NCI-H226 (cell line): ENCODE measurements around the gene C1orf167.
"Not testable (repeated sequence)": the region's sequence is repeated elsewhere in the genome, so short reads cannot be mapped to it uniquely, and the experiment has no call there.

Experiments used
- DNase-seq: peaks from one replicate; pipeline ENCODE4 v3.0.0-alpha.2; 2015

C1orf167 gene

DNA sequence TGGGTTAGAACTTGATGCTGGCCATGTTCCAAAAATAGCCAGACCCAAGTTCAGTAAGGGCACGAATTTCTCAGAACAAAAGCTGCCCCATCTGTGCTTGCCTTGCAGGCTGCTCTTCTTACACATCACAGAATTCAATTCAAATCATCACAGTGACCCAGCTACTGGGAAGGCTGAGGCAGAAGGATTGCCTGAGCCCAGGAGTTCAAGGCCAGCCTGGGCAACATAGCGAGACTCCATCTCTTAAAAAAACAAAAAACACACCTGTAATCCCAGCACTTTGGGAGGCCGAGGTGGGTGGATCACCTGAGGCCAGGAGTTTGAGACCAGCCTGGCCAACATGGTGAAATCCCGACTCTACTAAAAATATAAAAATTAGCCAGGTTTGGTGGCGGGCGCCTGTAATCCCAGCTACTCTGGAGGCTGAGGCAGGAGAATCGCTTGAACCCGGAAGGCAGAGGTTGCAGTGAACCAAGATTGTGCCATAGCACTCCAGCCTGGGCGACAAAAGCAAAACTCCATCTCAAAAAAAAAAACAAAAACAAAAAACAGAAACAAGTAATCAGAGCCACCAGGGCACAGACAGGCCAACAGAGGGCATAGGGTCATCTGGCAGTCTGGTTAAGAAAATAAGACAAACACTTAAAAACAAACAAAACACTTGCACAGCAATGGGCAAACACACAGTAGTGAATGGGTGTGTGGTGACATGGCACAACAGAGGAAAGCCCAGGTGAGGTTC is 42.1 kb downstream of the C1orf167 start:
- DNase-seq, result not testable (repeated sequence)

DNA sequence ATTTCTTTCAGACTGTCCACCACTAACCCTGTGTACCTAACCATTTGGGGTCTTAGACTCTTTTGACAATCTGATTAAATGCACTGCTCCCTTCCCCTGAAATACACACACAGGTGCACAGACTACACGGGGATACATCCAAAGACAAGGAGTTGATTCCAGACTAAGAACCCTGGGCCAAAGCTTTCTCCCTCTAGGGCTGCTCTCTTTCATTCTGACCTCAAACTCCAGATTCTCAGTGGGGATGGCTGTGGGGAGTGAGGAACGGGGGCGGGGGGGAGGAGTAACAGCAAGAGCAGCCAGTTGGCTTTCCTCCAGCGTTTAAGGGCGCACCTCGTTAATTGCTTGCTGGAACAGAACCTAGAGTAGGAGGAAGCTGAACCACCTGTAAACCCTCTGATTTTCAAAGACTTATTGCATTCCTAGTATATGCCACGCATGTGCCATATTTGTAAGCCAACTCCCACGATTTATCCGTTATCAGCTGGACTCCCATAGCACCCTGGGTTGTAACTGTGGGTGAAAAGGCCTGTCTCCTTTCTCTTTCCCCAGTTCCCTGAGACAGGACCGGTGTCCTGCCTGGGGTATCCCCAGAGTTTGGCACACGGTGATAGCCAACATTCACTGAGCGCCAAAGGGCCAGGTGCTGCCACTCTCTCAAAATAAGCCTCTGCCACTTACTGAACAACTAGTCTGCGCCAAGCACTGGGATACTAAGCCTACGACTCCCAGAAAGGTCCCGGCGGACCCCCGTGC is 42.9 kb downstream of the C1orf167 start:
- DNase-seq, result peak; percentile 69

DNA sequence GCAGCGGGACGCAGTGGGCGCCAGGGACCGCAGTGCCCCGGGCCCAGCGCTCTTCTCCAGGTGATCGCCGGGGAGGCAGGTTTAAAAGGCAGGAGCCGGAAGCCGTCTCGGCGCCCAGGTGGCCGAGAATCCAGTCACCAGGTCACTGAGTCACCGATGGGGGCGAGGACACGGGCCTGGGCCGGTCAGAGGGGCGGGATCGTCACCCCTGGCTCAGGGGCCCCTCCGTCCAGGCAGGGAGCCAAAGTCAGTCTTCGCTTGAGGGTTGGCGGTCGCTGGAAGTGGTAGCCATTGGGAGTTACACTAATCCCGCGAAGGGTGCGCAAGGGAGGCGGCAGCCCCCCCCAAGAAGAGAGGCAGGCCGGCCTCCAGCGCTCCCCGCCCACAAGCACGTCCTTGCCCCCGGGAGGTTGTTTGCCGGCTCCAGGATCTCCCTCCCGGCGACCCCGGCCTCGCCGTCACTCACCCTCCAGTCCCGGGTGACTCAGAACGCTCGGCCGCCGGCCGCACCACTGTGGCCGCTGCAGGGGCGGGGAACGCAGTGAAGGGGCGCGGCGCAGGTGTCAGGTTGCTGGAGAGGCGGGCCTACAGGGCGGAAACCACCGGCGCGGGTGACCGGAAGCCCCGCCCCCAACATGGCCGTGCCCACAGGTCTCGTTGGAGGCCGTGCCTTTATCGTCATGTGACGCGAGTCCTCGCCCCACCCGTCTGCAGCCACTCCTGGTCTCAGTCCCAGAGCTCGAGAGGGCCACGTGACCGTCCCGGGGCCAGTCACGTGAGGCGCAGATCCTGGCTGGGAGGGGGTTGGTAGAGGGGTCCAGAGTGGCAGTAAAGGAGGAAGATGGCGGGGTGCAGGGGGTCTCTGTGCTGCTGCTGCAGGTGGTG is 43.7 kb downstream of the C1orf167 start, which contains the start of the genes CLCN6 and MTHFR:
Gene CLCN6, plus strand, starts transcription at position 770 of the 885 bp plus-strand sequence. Its CDS starts 72 bp downstream, at position 842.
Gene MTHFR, minus strand, starts transcription at position 543 of the 885 bp plus-strand sequence. CDS start 2,848 bp downstream, outside the sequence.
- DNase-seq, result peak; percentile 98

DNA sequence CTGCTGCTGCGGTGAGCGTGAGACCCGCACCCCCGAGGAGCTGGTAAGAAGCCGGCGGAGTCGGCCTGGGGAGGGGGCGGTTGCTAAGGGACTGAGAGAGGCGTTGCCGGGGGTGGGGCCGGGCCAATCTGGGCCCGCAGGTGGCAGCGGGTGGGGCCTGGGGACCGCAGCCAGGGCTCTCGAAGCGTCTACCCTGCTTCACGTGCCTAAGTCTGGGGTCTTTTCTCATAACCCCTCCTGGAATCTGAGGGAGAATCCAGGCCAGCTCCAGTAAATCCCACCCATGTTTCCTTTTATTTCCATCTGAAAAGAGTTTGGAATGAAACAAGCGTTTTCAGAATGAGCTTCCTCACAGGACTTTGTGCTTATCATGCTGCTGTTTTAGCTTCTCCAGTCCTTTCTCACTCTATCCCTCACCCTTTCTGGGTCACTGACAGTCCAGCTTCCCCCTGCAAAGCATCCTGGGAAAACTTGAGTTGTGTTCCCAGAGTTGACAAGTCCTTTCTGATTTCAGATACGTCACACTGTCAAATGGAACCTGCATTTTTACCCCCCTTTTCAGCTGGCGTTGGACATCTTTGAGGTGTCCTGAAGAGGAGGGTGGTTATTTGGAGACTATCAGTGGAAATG is 44.4 kb downstream of the C1orf167 start:
- no peak for DNase-seq

DNA sequence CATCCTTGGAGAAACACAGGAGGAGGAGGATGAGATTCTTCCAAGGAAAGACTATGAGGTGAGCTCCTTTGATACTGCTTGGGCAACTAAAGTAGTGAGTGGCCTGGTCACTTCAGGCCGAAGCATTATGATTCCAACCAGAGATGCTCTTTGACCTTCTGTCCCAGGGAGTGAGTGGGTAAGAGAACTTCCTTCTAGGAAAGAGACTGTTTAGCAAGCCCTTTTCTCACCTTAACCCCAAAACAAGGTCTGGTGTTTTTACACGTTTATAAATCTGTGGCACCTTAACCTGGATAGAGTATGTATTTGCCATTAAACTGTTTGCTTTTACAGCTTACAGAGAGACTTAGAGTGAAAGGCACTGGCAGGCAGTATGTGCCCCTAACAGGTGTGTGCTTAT is 45.1 kb downstream of the C1orf167 start:
- no peak for DNase-seq

DNA sequence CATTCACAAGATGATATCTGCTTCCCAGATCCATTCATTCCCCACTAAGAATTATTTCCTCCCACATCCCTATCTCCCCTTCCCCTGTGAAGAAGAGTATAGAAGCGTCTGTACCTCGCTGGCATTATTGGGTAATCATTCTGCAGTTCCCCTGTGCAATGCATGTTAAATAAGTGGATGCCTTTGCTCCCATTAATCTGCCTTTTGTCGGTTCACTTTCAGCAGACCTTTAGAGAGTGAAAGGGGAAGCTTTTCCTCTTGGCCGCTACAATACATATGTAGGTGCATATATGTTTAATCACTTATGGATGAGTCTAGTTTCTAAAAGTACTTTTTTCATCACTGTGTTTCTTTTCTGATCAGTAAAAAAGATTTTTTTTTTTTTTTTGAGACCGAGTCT is 51.0 kb downstream of the C1orf167 start:
- no peak for DNase-seq

DNA sequence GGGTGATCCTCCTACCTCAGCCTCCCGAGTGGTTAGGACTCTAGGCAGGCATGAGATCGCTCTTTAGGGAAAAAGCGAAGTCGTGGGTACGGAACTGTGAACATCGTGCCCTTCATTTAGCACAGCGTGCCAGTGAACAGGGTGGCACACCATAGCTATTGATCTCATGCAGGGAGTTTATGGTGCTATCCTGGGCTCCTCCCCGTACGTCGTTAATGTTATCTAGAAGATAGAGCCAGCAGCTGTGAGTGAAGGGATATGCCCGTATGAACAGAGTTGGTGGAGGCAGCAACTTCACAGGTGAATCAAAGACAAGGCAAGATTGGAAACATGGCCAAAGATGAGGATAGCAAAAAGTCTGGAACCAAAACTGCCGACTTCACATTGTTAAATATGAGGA is 55.2 kb downstream of the C1orf167 start:
- DNase-seq, result no peak

DNA sequence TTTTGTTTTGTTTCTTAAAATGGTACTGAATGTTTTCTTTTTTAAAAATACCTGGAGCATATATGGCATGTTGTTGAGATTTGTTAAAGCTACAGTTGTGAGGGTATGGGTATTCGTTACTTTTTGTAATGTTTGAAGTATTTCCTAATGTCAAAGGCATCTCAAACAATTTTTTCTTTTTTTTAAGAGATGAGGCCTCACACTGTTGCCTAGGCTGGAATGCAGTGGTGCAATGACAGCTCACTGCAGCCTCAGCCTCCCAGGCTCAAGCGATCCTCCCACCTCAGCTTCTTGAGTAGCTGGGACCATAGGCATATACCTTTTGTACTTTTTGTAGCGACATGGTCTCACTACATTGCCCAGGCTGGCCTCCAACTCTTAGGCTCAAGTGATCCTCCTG is 60.1 kb downstream of the C1orf167 start:
- peak; percentile 78 for DNase-seq

DNA sequence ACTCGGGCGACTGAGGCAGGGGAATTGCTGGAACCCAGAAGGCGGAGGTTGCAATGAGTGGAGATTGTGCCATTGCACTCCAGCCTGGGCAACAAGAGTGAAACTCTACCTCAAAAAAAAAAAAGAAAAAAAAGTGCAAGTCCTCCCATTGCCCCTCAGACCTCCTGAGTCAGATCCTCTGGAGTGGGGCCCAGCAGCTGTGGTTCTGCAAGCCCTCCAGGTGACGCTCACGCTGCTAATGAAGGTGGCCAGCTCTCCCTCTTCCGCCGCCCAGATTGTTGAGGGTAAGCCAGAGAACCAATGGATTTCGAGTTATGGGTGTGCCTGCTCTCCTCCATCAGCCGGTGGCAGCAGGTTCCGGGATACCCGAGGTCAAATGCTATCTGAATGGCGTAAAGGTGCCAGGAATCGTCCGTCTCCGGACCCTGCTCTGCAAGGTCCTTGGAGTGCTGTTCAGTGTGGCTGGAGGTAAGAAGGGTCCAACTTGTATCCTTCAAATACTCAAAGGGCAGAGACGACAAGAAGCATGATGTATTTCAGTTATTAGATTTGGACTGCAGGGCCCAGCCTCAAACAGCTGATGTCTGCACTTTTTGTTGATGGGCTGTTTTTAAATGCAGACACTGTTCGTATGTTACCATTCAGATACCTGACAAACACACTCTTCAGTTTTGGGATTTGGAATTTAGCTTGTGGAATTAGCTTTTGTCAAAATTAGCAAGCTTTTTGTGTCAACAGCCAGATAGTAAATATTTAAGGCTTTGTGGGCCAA is 61.6 kb downstream of the C1orf167 start:
- peak; percentile 44 for DNase-seq

DNA sequence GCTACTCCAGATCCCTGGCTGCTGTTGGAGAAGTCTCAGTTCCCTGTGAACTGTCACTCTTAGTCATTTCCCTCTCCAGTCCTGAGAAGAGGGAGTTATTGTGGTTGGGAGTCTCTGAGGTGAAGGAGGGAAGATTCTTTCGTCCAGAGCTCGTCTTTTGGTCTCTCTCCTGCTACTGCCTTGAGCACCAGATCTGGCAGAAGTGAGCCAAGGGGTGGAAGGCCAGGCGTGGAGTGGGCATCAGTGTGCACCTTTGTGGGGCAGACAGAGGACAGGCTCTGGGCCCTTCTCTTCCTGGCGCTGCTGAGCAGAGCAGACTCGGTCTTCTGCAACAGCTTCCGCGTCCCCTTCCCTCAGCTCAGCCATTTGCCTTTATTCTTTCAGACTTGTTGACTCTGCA is 63.1 kb downstream of the C1orf167 start:
- DNase-seq, result no peak

DNA sequence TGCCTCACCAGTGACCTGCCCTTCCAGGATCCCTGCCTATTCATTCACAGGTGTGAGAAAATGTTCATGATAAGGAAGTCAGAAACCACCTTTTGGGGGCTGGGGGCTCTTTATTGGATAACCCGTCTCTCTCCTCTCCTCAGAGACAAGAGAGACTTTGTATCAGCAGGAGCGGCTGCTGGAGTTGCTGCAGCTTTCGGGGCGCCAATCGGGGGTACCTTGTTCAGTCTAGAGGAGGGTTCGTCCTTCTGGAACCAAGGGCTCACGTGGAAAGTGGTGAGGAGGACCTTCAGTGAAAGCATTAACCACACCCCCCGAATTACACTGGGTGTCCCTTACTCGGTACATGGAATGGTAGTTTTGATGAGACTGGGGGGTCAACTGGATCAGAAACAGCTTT is 65.0 kb downstream of the C1orf167 start:
- no peak for DNase-seq

DNA sequence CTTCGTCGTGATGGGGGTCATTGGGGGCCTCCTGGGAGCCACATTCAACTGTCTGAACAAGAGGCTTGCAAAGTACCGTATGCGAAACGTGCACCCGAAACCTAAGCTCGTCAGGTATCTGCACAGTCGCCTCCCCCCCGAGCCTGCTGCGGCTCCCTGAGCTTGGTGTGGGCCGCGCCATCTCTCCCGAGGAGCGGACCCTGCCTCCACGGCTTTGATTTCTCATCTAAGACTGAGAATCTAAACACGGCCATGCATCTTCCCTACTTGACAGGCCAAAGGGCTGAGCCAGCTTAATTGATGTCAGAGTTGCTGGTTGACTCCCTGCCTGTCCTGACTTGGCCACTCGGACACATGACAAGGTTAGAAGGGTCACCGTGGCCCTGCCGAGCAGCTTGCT is 66.5 kb downstream of the C1orf167 start:
- DNase-seq, result no peak

DNA sequence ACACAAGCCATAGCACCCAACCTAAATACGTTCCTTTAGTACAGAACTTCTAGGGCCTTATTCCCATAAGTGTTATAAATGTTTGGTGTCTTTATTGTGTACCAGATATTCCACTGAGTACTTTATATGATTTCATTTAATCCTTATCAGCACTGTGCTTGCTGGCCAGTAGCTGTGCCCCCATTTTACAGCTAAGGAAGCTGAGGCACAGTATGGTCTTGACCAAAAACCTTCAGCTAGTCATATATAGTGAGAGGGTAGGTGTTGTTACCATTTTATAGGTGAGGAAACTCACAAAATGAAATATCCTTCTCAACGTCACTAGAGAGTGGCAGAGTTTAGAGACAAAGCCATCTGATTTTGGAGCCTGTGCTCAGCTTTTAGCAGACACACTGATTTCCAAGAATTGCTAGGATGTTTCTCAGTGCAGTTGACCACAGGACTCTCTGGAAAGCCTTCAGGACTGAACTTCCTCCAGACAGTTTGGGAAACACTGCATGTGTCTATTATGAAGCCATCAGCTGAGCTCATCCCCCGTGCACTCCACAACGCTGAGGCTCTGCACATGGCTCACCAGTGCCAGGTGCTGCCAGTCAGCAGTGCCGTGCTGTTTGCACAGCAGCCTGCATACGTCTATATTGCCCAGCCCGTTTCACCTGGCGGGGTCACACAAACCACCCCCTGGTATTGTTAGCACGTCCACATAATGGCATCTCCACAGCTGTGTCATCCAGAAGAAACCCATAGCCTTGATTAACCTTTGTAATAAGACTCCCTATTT is 70.1 kb downstream of the C1orf167 start:
- no peak for DNase-seq

DNA sequence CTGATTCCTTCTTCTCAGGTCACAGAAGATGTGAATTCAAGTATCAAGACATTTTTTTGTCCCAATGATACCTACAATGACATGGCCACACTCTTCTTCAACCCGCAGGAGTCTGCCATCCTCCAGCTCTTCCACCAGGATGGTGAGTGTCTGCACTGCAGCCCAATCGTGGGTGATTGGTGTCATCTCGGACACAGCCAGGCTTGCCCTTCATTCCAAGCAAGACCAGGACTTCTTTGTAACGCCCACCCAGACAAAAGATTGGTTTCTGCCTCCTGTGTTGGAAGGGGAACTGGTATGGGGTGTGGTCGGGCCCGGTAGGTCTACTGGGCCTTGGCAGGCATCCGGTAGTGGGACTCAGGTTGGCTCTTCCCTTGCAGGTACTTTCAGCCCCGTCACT is 71.5 kb downstream of the C1orf167 start:
- no peak for DNase-seq

DNA sequence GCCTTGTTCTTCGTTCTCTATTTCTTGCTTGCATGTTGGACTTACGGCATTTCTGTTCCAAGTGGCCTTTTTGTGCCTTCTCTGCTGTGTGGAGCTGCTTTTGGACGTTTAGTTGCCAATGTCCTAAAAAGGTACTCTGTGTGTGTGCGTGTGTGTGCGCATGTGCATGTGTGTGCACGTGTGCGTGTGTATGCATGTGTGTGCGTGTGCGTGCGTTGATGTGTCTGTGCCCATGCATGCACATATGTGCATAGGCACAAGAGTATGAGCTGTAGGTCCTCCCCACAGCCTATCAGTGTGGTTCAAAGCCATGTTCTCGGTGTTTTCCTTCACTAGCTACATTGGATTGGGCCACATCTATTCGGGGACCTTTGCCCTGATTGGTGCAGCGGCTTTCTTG is 71.9 kb downstream of the C1orf167 start:
- DNase-seq, result no peak

DNA sequence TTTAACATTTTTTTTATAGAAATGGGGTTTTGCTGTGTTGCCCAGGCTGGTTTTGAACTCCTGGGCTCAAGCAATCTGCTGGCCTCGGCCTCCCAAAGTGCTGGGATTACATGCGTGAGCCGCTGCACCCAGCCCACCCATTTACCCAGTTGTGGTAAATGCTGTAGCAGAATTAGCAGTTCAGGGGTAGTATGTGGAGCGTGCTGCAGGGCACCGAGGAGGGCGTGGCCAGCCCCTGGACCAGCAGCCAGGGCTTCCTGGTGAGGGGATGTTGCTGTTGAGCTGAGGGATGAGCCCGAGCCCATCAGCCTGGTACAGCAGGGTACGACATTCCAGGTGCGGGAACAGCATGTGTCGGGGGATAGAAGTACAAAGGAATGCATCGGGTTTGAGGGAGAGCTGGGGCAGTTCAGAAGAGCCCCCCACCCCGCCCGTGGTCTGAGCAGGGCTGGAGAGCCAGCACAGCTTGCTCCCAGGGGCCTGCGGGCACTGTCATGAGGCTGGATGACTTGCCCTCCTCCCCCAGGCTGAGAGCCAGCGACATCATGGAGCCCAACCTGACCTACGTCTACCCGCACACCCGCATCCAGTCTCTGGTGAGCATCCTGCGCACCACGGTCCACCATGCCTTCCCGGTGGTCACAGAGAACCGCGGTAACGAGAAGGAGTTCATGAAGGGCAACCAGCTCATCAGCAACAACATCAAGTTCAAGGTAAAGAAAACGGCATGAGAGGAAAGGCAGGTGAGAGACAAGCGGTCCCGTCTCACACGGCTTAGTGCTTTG is 73.6 kb downstream of the C1orf167 start:
- no peak for DNase-seq

DNA sequence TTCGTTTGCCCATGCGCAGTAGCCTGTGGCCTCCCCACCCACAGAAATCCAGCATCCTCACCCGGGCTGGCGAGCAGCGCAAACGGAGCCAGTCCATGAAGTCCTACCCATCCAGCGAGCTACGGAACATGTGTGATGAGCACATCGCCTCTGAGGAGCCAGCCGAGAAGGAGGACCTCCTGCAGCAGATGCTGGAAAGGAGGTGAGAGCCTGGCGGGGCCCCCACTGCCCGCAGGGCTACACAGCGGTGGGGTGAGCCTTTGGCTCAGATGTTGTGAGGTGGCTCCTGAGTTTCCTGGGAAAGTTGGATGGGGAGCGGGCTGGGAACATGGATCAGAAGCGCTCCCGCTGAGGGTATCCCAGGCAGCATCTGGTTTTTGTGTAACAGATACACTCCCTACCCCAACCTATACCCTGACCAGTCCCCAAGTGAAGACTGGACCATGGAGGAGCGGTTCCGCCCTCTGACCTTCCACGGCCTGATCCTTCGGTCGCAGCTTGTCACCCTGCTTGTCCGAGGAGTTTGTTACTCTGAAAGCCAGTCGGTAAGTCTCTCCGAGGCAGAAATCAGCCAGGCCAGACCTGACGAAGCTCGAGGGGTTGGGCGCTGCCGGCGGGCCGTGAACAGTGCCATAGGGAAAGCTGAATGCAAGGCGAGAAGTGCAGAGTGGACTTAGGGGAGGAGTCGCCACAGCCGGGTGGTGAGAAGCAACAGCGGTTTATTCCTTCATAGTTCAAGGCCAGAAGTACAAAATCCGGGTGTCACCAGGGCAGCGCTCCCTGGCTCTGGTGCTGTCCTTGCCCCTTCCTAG is 75.2 kb downstream of the C1orf167 start:
- DNase-seq, result no peak

DNA sequence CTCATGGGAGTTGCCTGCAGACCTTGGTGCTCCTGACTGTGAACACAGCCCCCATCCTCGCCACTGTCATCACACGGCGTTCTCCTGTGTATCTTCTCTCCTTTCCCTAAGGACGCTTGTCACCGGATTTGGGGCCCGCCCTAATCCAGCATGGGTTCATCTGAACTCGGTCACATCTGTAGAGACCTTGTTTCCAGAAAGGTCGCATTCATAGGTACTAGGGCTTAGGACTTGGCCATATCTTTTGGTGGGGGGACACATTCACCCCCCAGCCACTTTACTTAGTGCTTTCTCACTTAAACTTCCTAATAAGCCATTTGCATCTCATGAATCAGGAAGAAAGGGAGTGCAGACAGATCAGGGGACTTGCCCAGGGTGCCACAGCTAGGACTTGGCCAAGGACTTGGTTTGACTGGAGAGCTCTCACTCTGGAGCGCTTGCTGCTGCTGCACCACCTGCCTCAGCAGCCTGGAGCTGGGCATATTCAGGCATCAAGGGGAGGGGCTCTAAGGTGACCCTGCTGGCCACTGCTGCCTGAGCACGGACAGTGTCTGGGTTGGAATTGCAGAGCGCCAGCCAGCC is 75.9 kb downstream of the C1orf167 start:
- no peak for DNase-seq
